Small intestine (tissue), 7 donors: Measurements from ENCODE around the gene EXOC3L4. TPM values are rescaled to one million over a fixed set of nuclear protein-coding genes. Genes with fewer than 3 reads are reported as not detected.

Experiments
- DNase-seq, 2 donors: peaks; one replicate each; pipeline versions ENCODE4 v3.0.0 to v3.0.0-alpha.2; 2013
- FAIRE-seq: peaks from 2 replicates; lab custom pipeline; 2012; peaks lifted over from hg19 to GRCh38; lab: Jason Lieb, UNC
- H3K27ac ChIP-seq, 3 donors: one replicate each; pipeline ENCODE4 v1.5.1; 2013; ENCODE audit warnings: low read length in 2 of 3, mild to moderate bottlenecking in 2 of 3, control low read depth in 1 of 3, inconsistent platforms in 1 of 3, low read depth in 1 of 3, moderate library complexity in 1 of 3
- H3K27me3 ChIP-seq, 3 donors: one replicate each; pipeline ENCODE4 v1.6.1; 2013; ENCODE audit warnings: low read length in 3 of 3, inconsistent platforms in 1 of 3; ENCODE audit not compliant: control insufficient read depth in 3 of 3, insufficient read depth in 3 of 3
- H3K36me3 ChIP-seq, 3 donors: one replicate each; pipeline ENCODE4 v1.6.1; 2013; ENCODE audit warnings: low read length in 3 of 3, inconsistent platforms in 1 of 3, low read depth in 1 of 3, mild to moderate bottlenecking in 1 of 3, moderate library complexity in 1 of 3; ENCODE audit not compliant: control insufficient read depth in 3 of 3, insufficient read depth in 2 of 3
- H3K4me1 ChIP-seq, 3 donors: one replicate each; pipeline ENCODE4 v1.6.1; 2013; ENCODE audit warnings: low read length in 2 of 3, inconsistent platforms in 1 of 3, low read depth in 1 of 3, mild to moderate bottlenecking in 1 of 3, moderate library complexity in 1 of 3; ENCODE audit not compliant: control insufficient read depth in 3 of 3, insufficient read depth in 2 of 3
- H3K4me3 ChIP-seq, 3 donors: one replicate each; pipeline ENCODE4 v1.5.1; 2013; ENCODE audit warnings: low read length in 3 of 3, control low read depth in 1 of 3, inconsistent platforms in 1 of 3, low read depth in 1 of 3, mild to moderate bottlenecking in 1 of 3, moderate library complexity in 1 of 3
- H3K9me3 ChIP-seq, 2 donors: one replicate each; pipeline ENCODE4 v1.6.1; 2013; ENCODE audit warnings: low read depth in 1 of 2, low read length in 1 of 2; ENCODE audit not compliant: control insufficient read depth in 2 of 2, insufficient read depth in 1 of 2
- WGBS, 3 donors: extraction: QIAGEN DNeasy Blood & Tissue Kit; methylation state at CpG; one replicate each; pipeline ENCODE4 v1.1.7; 2013; 5-methylcytosine and 5-hydroxymethylcytosine counted together
- polyA plus RNA-seq, 4 donors: library from polyadenylated mRNA; stranded (reverse) in 3 of 4; unstranded in 1 of 4; fragments of 200-250 nt in 3 of 4; fragments of 120-200 nt in 1 of 4; gene quantifications; one replicate each; pipeline versions ENCODE4 v1.2.1 to v1.2.3, GENCODE V29; 2013
- donor health status: healthy with polysubstance abuse.
- donor health status: control.
- donor health status: control.
- donor health status: Bipolar disorder and iron deficiency.
- donor health status: healthy.

Gene EXOC3L4
- polyA plus RNA-seq, 4 donors = 26.1 to 110 (median 60.4) TPM

- Histone ChIP-seq H3K36me3 (peaks cover 0 to 2% (median 2%) of the 10 kb centered on the region in 3 donors), H3K4me3 (peak within 1 kb of the TSS; percentile 32 to 40 (median 39)), H3K27me3 (peaks cover 3 to 56% (median 3%) of the 10 kb centered on the region in 3 donors), H3K27ac (peak within 1 kb of the TSS; percentile 59 to 91 (median 64)), H3K4me1 (peaks cover 0 to 39% (median 5%) of the 10 kb centered on the region in 3 donors), H3K9me3 (no peaks in the 10 kb centered on the region)
- FAIRE-seq = no peak
- DNase-seq = no peak
- 0 to 4% (median 1%) methylated on average over 53 to 74 of the region's 74 CpGs for WGBS, 3 donors
These were observed 28.6 kb downstream of the EXOC3L4 start, which contains the start of gene TNFAIP2 for GRCh38 chr14:103122947-103123633. TSS of gene TNFAIP2 (plus strand) at chr14:103123461. CDS start at chr14:103126458, 2,997 bp downstream.

- 14 to 18% (median 17%) methylated on average over 42 to 48 of the region's 48 CpGs for WGBS, 3 donors
- no peaks in the 10 kb centered on the region for H3K9me3 ChIP-seq
- peak overlapping the region; percentile 32 to 40 (median 39) for H3K4me3 ChIP-seq
- H3K27ac ChIP-seq = peak overlapping the region in 2 of 3 donors; percentile 59 to 91
- peaks cover 3 to 60% (median 3%) of the 10 kb centered on the region in 3 donors for H3K27me3 ChIP-seq
- no peak for DNase-seq
- peaks cover 0 to 36% (median 5%) of the 10 kb centered on the region in 3 donors for H3K4me1 ChIP-seq
- FAIRE-seq = no peak
- H3K36me3 ChIP-seq = peaks cover 0 to 2% (median 2%) of the 10 kb centered on the region in 3 donors
These were observed 29.3 kb downstream of the EXOC3L4 start for GRCh38 chr14:103123634-103124500.

GRCh38 chr14:103124501-103125001 is 30.0 kb downstream of the EXOC3L4 start:
- WGBS, 3 donors = 66 to 76% (median 67%) methylated on average over 5 of the region's 5 CpGs
- peaks cover 0 to 36% (median 5%) of the 10 kb centered on the region in 3 donors for H3K4me1 ChIP-seq
- FAIRE-seq (no peak), DNase-seq (no peak)
- no peaks in the 10 kb centered on the region for H3K9me3 ChIP-seq
- H3K4me3 ChIP-seq = no peak overlapping the region
- H3K27ac ChIP-seq = peak overlapping the region in 1 of 3 donors; percentile 91
- peaks cover 3 to 60% (median 3%) of the 10 kb centered on the region in 3 donors for H3K27me3 ChIP-seq
- peaks cover 0 to 3% (median 2%) of the 10 kb centered on the region in 3 donors for H3K36me3 ChIP-seq

GRCh38 chr14:103125098-103126070 is 30.9 kb downstream of the EXOC3L4 start:
- Histone ChIP-seq H3K27me3 (peaks cover 3 to 58% (median 3%) of the 10 kb centered on the region in 3 donors), H3K27ac (no peak overlapping the region)
- no peak for FAIRE-seq

GRCh38 chr14:103126088-103126872 is 31.8 kb downstream of the EXOC3L4 start:
- peaks cover 0 to 5% (median 2%) of the 10 kb centered on the region in 3 donors for H3K36me3 ChIP-seq
- DNase-seq (no peak), FAIRE-seq (no peak)
- H3K9me3 ChIP-seq = no peaks in the 10 kb centered on the region
- H3K27ac ChIP-seq = no peak overlapping the region
- peaks cover 3 to 55% (median 3%) of the 10 kb centered on the region in 3 donors for H3K27me3 ChIP-seq
- peak overlapping the region in 1 of 3 donors; percentile 24 for H3K4me3 ChIP-seq
- 51 to 72% (median 58%) methylated on average over 20 to 22 of the region's 22 CpGs for WGBS, 3 donors
- H3K4me1 ChIP-seq = peaks cover 0 to 31% (median 5%) of the 10 kb centered on the region in 3 donors

More at GRCh38 chr14:103125098-103126070, 30.9 kb downstream of the EXOC3L4 start:
- Histone ChIP-seq H3K36me3 (peaks cover 0 to 5% (median 2%) of the 10 kb centered on the region in 3 donors), H3K9me3 (no peaks in the 10 kb centered on the region), H3K4me1 (peaks cover 0 to 36% (median 5%) of the 10 kb centered on the region in 3 donors), H3K4me3 (no peak overlapping the region)
- WGBS, 3 donors = 80 to 88% (median 86%) methylated on average over 13 of the region's 13 CpGs
- DNase-seq = no peak

GRCh38 chr14:103126873-103127304 is 32.4 kb downstream of the EXOC3L4 start:
- peaks cover 3 to 50% (median 3%) of the 10 kb centered on the region in 3 donors for H3K27me3 ChIP-seq

GRCh38 chr14:103127356-103127755 is 32.8 kb downstream of the EXOC3L4 start:
- Histone ChIP-seq H3K27ac (no peak overlapping the region), H3K36me3 (peaks cover 0 to 8% (median 2%) of the 10 kb centered on the region in 3 donors), H3K4me1 (peaks cover 0 to 21% (median 2%) of the 10 kb centered on the region in 3 donors), H3K9me3 (no peaks in the 10 kb centered on the region), H3K27me3 (peaks cover 3 to 46% (median 3%) of the 10 kb centered on the region in 3 donors), H3K4me3 (peak overlapping the region in 1 of 3 donors; percentile 8)
- WGBS, 3 donors = 31 to 57% (median 53%) methylated on average over 21 to 39 of the region's 39 CpGs
- FAIRE-seq = no peak
- DNase-seq = no peak

More at GRCh38 chr14:103126873-103127304, 32.4 kb downstream of the EXOC3L4 start:
- WGBS, 3 donors = 21 to 51% (median 35%) methylated on average over 21 to 62 of the region's 62 CpGs
- DNase-seq (peak; percentile 79 to 89), FAIRE-seq (no peak)
- peaks cover 0 to 26% (median 5%) of the 10 kb centered on the region in 3 donors for H3K4me1 ChIP-seq
- peaks cover 0 to 8% (median 2%) of the 10 kb centered on the region in 3 donors for H3K36me3 ChIP-seq
- no peaks in the 10 kb centered on the region for H3K9me3 ChIP-seq
- H3K27ac ChIP-seq = no peak overlapping the region
- peak overlapping the region in 1 of 3 donors; percentile 24 for H3K4me3 ChIP-seq
